Subcutaneous abdominal adipose tissue (tissue), 5 donors: ENCODE results near the gene ATP10B.

ENCODE experiments used
- H3K27ac ChIP-seq: one replicate; pipeline ENCODE4 v1.7.0; 2013; ENCODE audit warnings: low read depth, mild to moderate bottlenecking, inconsistent platforms, low read length, moderate library complexity
- H3K27me3 ChIP-seq, 5 donors: one replicate each; pipeline ENCODE4 v1.7.0; 2013; ENCODE audit warnings: low read length in 5 of 5, inconsistent platforms in 1 of 5; ENCODE audit not compliant: control insufficient read depth in 5 of 5, insufficient read depth in 4 of 5
- H3K36me3 ChIP-seq, 5 donors: one replicate each; pipeline ENCODE4 v1.7.0; 2013; ENCODE audit warnings: low read length in 5 of 5; ENCODE audit not compliant: control insufficient read depth in 5 of 5, insufficient read depth in 5 of 5
- H3K4me1 ChIP-seq, 5 donors: one replicate each; pipeline ENCODE4 v1.7.0; 2013; ENCODE audit warnings: low read length in 5 of 5, mild to moderate bottlenecking in 3 of 5, moderate library complexity in 1 of 5; ENCODE audit not compliant: control insufficient read depth in 5 of 5, insufficient read depth in 5 of 5
- H3K4me3 ChIP-seq, 5 donors: one replicate each; pipeline ENCODE4 v1.7.0; 2013; ENCODE audit warnings: low read length in 5 of 5, low read depth in 1 of 5
- H3K9ac ChIP-seq, 5 donors: one replicate each; pipeline ENCODE4 v1.7.0; 2013; ENCODE audit warnings: low read length in 5 of 5, mild to moderate bottlenecking in 4 of 5, moderate library complexity in 3 of 5
- H3K9me3 ChIP-seq, 5 donors: one replicate each; pipeline ENCODE4 v1.7.0; 2013; ENCODE audit warnings: low read length in 5 of 5; ENCODE audit not compliant: control insufficient read depth in 5 of 5
- donor health status: healthy.
- donor health status: healthy.
- donor health status: healthy.
- donor health status: healthy.
- donor health status: healthy.

The ATP10B gene

DNA sequence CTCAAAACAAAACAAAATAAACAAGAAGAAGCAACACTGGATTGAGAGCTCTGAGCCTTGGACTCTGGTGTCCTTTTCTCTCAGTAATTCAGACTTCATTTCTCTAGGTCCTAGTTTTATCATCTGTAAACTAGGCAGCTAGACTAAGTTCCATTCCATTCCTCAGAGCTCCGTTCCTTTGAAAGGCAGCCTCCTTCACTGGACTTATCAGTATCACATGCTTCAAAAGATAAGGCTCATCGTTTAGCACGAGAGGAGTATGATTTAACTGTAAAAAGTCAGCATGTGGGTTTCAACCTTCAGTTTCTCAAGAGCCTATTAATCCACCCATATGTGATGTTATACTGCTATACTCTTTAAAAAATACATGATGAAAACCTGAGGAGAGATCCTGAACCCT, 1.6 kb downstream of the ATP10B start:
- H3K4me1 ChIP-seq: no peaks in the 10 kb centered on the region
- no peaks in the 10 kb centered on the region for H3K27me3 ChIP-seq
- no peak overlapping the region for H3K9ac ChIP-seq
- H3K4me3 ChIP-seq: no peak overlapping the region
- H3K36me3 ChIP-seq: no peaks in the 10 kb centered on the region
- H3K27ac ChIP-seq: no peak overlapping the region
- H3K9me3 ChIP-seq: no peaks in the 10 kb centered on the region

DNA sequence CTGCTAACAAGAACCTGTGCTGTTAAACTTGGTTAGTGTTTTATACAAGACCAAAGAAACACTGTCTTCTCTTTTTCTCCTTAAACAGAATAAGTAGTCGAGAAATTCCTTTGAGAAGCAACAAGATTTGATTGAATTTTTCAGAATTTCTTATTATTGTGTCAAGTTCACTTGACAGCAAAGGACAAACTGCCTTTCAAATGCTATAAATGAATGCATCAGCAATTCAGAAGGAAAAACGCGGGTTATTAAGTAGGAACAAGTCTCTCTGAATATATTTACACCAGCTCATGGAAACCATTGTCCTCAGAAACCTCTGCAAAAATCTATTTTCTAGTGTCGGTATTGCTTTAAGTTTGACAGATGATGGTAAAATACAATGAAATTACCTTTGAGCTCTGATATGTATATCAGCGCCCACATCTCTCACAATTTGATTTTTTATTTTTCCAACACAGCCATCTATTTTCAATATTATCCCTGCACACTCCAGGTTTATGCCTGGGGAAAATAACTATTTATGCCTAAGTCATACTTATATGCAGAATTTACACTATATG, 4.4 kb downstream of the ATP10B start:
- Histone ChIP-seq H3K27me3 (no peaks in the 10 kb centered on the region), H3K4me3 (no peak overlapping the region), H3K9ac (no peak overlapping the region), H3K27ac (no peak overlapping the region), H3K36me3 (no peaks in the 10 kb centered on the region), H3K4me1 (no peaks in the 10 kb centered on the region), H3K9me3 (no peaks in the 10 kb centered on the region)

DNA sequence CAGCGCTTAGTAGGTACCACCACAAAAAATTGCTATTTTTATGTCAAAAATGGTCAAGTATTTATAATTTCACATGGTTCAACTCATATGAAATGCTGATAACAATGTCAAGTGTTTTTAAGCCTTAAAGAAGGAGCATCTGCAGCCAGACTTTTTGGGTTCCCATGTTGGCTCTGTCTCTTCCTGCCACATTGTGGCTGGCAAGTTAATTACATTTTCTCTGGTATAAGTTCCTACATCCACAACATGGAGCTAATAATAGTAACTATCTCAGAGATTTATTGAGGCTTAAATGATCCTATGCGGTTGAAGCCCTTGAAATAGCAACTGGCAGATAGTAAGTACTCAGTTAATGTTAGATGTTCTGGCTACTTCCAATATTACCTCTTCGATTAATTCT, 5.4 kb downstream of the ATP10B start:
- H3K27ac ChIP-seq: no peak overlapping the region
- no peaks in the 10 kb centered on the region for H3K27me3 ChIP-seq

DNA sequence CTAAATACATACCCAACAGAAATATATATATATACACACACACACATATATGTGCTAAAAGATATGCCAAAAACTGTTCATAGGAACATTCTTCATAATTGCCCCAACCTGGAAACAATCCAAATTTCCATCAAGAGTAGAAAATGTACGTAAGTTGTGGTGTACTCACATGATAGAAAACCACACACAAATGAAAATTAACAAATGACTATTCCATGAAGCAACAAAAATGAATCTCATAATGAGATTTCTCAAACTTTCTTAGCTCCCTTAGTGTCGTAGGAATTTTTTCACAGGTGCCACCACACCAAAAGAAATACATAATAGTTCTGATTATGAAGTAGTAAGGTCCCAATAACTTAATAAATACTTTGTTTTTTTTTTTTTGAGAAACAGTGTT, 7.8 kb downstream of the ATP10B start:
- no peak overlapping the region for H3K27ac ChIP-seq
- H3K9me3 ChIP-seq: no peaks in the 10 kb centered on the region
- H3K4me3 ChIP-seq: no peak overlapping the region

More for the DNA sequence above, 5.4 kb downstream of the ATP10B start:
- Histone ChIP-seq H3K9me3 (no peaks in the 10 kb centered on the region), H3K4me3 (no peak overlapping the region), H3K4me1 (no peaks in the 10 kb centered on the region), H3K9ac (no peak overlapping the region), H3K36me3 (no peaks in the 10 kb centered on the region)

DNA sequence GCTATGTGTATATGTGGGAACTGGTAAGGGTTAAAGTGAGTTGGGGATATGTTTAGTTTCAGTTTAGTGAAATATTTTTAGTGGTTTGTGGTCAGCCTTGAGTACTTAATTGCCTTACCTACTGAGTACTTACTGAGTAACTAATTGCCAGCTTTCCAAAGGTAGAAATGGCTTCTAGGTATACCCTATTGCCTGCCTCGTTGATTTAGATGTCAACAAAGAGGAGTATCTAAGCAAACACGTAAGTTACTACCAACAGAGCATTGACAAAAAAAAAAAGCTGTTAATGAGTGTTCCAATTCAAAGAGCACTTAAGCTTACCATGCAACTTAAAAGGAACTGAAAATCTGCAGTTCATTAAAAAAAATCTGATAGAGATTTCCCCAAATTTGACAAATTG, 8.8 kb downstream of the ATP10B start:
- H3K9me3 ChIP-seq: no peaks in the 10 kb centered on the region
- no peaks in the 10 kb centered on the region for H3K27me3 ChIP-seq
- H3K36me3 ChIP-seq: no peaks in the 10 kb centered on the region
- H3K27ac ChIP-seq: no peak overlapping the region
- H3K9ac ChIP-seq: no peak overlapping the region
- no peaks in the 10 kb centered on the region for H3K4me1 ChIP-seq
- H3K4me3 ChIP-seq: no peak overlapping the region

More for the DNA sequence above, 7.8 kb downstream of the ATP10B start:
- Histone ChIP-seq H3K9ac (no peak overlapping the region), H3K4me1 (no peaks in the 10 kb centered on the region), H3K27me3 (no peaks in the 10 kb centered on the region), H3K36me3 (no peaks in the 10 kb centered on the region)

DNA sequence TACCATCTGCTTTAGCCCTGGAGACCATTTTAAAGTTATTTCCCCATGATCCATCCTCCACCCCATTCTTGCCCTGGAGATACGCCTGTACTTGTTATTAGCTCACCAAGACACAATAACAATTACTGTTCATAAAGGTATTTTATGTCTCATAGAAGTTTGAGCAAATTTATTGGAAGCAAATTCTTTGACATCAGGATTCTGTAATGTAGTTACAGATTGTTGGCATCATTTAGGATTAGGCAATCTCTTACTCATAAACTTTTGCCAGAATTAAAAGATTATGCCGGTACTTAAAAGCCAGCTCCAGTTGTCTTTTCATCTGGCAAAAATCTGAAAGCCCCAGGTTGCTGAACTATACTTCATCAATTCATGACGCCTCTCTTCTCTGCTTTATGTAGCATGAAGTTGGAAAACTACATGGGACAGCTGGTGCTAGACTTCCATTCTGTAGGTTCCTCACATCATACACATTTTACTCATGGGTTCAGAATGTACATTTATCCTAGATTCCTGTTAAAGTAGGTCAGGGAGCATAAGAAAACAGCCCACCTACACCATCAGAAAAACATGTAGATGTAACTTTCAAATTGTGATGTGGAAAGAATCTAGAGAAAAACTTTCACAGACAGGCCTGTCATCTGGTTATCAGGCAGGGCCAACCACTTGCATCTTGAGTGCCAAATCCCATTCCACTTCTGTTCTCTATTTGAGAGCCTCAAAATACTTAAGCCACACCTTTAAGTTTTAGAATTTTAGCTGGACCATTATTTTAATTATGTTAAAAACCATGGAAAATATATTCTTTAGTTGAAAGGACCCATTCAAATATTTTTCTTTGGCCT, 14.0 kb downstream of the ATP10B start:
- Histone ChIP-seq H3K4me1 (no peaks in the 10 kb centered on the region), H3K9ac (no peak overlapping the region), H3K4me3 (no peak overlapping the region), H3K36me3 (no peaks in the 10 kb centered on the region), H3K27ac (no peak overlapping the region), H3K27me3 (no peaks in the 10 kb centered on the region), H3K9me3 (peaks cover 0 to 11% (median 6%) of the 10 kb centered on the region in 5 donors)

DNA sequence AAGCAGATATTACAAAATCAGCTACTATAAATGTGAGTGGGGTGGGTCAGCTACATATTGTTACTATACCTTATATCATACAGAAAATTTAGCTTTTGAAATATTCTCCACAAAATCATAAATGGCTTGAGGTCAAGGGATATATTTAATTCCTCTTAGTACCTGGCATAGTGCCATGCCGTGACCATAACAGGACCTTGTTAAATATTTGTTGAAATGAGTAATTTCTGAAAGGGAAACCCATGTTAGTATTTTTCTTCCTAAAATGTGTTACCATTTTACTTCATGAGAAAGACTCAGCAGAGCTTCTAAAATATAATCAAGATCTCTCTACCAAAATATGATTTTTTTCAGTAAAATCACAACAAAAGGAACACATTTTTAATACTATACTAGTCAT, 14.8 kb downstream of the ATP10B start:
- no peak overlapping the region for H3K9ac ChIP-seq
- no peak overlapping the region for H3K4me3 ChIP-seq
- H3K27ac ChIP-seq: no peak overlapping the region
- no peaks in the 10 kb centered on the region for H3K4me1 ChIP-seq
- H3K36me3 ChIP-seq: no peaks in the 10 kb centered on the region
- peaks cover 3 to 16% (median 11%) of the 10 kb centered on the region in 5 donors for H3K9me3 ChIP-seq
- no peaks in the 10 kb centered on the region for H3K27me3 ChIP-seq

DNA sequence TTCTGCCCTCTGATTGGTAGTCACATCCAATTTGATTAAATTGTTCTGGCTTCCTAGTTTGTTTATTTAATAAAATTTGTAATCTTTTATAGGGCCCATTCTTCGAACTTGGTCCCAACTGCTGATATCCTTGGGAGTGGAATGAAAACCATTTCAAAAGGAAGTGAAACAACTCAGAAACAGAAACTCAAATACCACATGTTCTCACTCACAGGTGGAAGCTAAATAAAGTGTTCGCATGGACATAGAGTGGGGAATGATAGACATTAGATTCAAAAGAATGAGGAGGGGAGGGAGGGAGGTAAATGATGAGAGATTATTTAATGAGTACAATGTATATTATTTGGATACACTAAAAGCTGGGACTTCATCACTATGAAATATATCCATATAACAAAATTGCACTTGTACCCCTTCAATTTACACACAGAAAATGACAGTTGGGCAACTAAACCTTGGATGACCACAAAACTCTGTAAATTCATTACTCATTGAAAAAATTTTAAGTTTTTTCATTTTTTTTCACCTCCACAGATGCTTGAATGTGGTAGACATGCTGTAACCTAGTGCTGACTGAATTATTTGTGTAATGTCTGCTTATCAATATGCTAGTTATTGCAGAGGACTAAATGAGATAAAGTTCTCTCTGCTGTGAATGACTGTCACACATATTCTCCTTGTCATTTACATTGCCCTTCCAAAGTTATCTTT, 16.0 kb downstream of the ATP10B start:
- Histone ChIP-seq H3K9ac (no peak overlapping the region), H3K4me1 (no peaks in the 10 kb centered on the region), H3K36me3 (no peaks in the 10 kb centered on the region), H3K4me3 (no peak overlapping the region), H3K27ac (no peak overlapping the region), H3K9me3 (peaks cover 3 to 16% (median 11%) of the 10 kb centered on the region in 5 donors), H3K27me3 (no peaks in the 10 kb centered on the region)

DNA sequence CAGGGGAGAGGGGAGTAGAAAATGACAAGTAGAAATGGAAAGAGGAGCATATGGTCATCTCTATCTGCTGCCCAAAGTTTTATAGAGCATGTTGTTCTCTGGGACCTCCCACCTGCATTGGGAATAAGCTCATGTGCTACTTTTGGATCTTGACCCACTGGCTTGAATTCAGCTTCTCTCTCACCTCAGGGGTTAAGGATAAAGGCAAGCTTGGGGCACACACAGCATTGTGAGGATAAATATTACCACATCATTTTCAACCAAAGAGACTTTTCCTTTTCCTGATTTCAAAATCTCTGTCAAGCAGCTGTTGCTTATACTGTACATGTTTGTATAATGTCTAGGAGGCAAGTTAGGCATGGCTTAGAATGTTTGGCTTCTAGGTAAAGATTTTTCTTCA, 16.6 kb downstream of the ATP10B start:
- H3K9ac ChIP-seq: no peak overlapping the region
- H3K4me1 ChIP-seq: no peaks in the 10 kb centered on the region
- peaks cover 3 to 16% (median 11%) of the 10 kb centered on the region in 5 donors for H3K9me3 ChIP-seq
- H3K27ac ChIP-seq: no peak overlapping the region
- no peaks in the 10 kb centered on the region for H3K27me3 ChIP-seq
- no peak overlapping the region for H3K4me3 ChIP-seq
- H3K36me3 ChIP-seq: no peaks in the 10 kb centered on the region

DNA sequence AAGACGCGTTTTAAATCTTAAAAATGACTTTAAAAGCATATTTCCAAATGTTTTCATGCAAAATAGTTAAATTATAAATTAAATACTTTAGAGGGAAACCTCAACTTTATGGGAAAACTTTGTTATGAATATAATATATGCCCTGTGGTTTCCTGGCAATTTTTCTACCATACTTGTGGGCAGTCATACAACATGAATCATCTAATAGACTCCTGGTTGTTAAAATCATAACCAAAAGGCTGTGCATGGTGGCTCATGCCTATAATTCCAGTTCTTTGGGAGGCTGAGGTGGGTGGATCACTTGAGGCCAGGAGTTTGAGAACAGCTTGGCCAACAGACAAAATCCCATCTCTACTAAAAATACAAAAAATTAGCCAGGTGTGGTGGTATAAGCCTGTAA, 18.2 kb downstream of the ATP10B start:
- Histone ChIP-seq H3K4me3 (no peak overlapping the region), H3K4me1 (no peaks in the 10 kb centered on the region), H3K9me3 (peaks cover 3 to 16% (median 11%) of the 10 kb centered on the region in 5 donors), H3K27ac (no peak overlapping the region), H3K36me3 (no peaks in the 10 kb centered on the region), H3K9ac (no peak overlapping the region), H3K27me3 (no peaks in the 10 kb centered on the region)
